Fibroblast of villous mesenchyme (primary cell): ENCODE measurements around the gene TMPRSS9. TPM values are rescaled to one million over a fixed set of nuclear protein-coding genes. Genes with fewer than 3 reads are reported as not detected.
A peak's percentile ranks its signal among the peaks of the same experiment; 100 is the strongest.

Experiments
- DNase-seq: peaks from one replicate; pipeline ENCODE4 v3.0.0-alpha.2; 2010; ENCODE audit warnings: low read depth
- H3K4me3 ChIP-seq: 2 replicates; pipeline ENCODE4 v1.5.1; 2011; ENCODE audit warnings: low read depth, mild to moderate bottlenecking, low read length
- total RNA-seq: library from RNA; depleted of rRNA; stranded (reverse); fragments of >200 nt; gene quantifications from 2 replicates; pipeline ENCODE4 v1.2.3, GENCODE V29; 2012
- TF ChIP-seq, protein P1 (sequence below): IDR thresholded peaks from 2 replicates; pipeline ENCODE4 v1.5.1; 2012; ENCODE audit warnings: low read depth, mild to moderate bottlenecking, low read length; ENCODE audit not compliant: insufficient read depth

TMPRSS9 gene
- not detected in 2 replicates for total RNA-seq

DNA sequence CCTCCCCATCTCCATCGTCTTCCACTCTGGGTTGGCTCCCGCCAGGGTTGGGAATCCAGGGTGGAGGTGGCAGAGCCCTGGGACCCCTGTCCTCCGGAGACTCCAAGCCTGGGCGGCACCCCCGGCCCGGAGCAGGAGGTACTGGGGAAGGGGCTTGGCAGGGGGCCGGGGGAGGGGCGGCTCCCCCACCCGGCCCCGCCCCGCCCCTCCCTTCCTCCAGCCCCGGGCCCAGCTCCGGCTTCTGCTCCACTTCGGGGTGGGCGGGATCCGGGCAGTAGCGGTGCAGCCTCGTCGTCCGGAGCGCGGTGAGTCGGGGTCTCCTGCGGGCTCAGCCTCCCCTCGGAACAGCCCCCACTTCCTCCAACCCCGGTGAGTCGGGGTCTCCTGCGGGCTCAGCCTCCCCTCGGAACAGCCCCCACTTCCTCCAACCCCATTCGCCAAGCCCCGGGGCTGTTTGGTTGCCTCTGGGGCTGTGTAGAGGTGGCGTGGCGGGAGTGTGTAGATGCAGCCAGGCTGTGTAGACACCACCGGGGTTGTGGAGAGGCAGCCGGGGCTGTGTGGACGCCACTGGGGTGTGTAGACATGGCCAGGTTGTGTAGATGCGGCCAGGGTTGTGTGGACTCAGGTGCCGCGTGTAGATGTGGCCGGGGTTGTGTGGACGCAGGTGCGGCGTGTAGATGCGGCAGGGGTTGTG, at the start of gene TMPRSS9:
Gene TMPRSS9 (plus strand): TSS at position 274 of the 694 bp plus-strand sequence. CDS start 29,521 bp downstream, outside the sequence.
- H3K4me3 ChIP-seq, result no peak within 1 kb of the TSS
- DNase-seq, result no peak
- TF ChIP-seq, protein P1, sequence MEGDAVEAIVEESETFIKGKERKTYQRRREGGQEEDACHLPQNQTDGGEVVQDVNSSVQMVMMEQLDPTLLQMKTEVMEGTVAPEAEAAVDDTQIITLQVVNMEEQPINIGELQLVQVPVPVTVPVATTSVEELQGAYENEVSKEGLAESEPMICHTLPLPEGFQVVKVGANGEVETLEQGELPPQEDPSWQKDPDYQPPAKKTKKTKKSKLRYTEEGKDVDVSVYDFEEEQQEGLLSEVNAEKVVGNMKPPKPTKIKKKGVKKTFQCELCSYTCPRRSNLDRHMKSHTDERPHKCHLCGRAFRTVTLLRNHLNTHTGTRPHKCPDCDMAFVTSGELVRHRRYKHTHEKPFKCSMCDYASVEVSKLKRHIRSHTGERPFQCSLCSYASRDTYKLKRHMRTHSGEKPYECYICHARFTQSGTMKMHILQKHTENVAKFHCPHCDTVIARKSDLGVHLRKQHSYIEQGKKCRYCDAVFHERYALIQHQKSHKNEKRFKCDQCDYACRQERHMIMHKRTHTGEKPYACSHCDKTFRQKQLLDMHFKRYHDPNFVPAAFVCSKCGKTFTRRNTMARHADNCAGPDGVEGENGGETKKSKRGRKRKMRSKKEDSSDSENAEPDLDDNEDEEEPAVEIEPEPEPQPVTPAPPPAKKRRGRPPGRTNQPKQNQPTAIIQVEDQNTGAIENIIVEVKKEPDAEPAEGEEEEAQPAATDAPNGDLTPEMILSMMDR, result no peak

DNA sequence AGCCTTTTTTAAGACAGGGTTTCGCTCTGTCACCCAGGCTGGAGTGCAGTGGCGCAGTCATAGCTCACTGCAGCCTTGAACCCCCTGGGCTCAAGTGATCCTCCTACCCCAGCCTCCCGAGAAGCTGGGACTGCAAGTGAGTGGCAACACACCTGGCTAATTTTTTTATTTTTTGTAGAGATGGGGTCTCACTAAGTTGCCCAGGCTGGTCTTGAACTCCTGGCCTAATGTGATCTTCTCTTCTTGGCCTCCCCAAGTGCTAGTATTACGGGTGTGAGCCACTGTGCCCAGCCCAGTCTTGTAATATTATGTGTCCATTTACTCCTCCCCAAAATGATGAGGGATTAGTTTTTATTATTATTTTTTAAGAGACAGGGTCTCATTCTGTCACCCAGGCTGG, 49.0 kb upstream of the TMPRSS9 start:
- no peak overlapping the region for H3K4me3 ChIP-seq
- TF ChIP-seq, protein P1, result no peak
- DNase-seq, result no peak

DNA sequence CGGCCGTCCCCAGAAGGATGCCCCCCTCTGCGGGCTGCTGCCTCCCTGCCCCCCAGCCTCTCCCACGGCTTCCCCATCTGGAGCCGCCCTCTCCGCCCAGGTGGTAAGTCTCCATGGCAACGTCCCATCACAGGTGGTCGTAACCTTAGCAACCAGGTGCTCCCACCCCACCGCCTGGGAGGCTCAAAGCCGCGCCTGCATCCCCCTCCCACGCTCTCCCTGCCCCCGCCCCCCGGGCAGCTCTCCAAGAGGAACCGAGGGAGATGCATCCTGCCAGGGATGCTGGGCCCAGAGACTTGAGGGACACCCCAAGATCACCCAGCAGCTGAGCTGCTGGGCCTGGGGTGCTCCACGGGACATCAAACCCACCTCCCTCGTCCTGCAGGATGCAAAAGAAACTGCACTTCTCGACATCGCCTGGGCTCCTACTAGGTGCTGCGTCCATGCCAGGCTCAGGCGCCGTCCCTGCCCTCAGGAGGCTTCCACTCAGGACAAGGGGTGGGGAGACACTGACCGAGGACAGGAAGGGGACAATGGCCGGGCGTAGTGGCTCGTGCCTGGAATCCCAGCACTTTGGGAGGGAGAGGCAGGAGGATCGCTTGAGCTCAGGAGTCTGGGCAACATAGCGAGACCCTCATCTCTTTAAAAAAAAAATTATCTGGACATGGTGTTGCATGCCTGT, 47.1 kb upstream of the TMPRSS9 start:
- no peak for DNase-seq
- H3K4me3 ChIP-seq, result no peak overlapping the region
- TF ChIP-seq, protein P1, result no peak

DNA sequence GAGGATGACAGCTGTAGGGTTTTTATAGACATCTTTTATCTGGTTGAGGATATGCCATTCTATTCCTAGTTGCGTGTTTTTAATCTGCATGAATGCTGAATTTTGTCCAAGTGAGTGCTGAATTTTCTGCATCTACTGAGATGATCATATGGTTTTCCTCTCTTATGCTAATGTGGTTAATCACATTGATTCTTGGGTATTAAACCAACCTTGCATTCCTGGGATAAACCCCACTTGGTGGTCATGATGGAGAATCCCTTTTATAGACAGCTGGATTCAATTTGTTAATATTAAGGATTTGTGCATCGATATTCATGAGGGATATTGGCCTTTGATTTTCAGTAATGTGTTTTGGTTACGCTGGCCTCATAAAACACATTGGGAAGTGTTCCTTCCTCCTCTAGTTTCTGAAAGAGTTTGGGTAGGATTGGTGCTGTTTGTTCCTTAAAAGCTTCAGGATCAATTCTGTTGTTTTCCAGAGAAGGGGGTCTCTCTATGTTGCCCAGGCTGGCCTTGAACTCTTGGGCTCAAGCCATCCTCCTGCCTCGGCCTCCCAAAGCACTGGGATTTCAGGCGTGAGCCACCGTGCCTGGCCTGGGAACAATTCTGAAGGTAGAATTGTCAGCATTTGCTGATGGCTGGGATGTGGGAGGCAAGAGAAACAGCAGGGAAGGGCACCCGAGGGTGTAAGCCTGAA, 44.8 kb upstream of the TMPRSS9 start:
- TF ChIP-seq, protein P1, result no peak
- no peak for DNase-seq

DNA sequence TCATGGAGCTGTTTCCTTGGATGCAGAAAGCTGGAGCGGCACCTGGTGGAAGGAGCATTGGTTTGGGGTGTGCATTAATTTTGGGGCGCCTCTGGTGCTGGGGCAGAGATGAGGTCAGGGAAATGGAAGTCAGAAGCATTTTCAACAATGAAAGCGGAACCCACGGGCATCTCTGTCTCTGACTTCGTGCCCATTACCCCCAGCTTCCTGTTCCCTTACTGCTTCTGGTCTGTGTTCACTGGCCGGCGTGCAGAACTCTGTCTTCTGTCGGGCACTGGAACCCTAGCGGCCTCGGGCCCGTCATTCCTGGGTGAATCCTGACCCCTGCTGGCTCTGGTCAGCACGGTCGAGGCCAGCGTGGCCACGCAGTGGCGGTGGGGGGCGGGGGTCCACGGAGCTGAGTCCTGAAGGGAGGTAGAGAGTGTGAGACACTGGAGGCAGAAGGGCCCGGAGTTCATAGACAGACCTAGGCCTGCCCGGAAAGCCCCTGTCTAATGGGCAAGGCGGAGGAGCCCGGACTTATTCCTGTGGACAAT, 44.2 kb upstream of the TMPRSS9 start:
- TF ChIP-seq, protein P1, result peak; percentile 79

More for the DNA sequence above, 44.8 kb upstream of the TMPRSS9 start:
- H3K4me3 ChIP-seq, result no peak overlapping the region

DNA sequence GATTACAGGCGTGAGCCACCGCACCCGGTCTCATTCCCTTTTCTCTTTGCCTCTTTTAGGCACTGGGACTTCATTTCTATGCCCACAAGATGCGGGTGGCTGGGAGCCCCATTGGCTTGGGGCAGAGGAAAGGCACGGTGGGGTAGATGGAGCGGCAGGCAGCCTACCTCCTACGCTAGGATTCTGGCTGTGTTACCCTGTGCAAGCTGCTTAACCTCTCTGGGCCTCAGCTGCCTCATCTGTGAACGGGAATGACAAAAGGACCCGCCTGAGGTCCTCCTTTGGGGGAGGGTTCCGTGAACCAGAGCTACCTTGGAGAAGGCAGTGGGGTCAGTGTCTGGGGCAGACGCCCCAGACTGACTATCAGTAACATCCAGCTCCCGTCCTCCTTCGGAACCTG, 42.8 kb upstream of the TMPRSS9 start:
- TF ChIP-seq, protein P1, result no peak
- DNase-seq, result no peak

More for the DNA sequence above, 44.2 kb upstream of the TMPRSS9 start:
- peak; percentile 68 for DNase-seq
- no peak overlapping the region for H3K4me3 ChIP-seq

More for the DNA sequence above, 42.8 kb upstream of the TMPRSS9 start:
- H3K4me3 ChIP-seq, result no peak overlapping the region
